Panc1 (cell line): ENCODE results near the gene NUP210. TPM values are rescaled to one million over a fixed set of nuclear protein-coding genes. Genes with fewer than 3 reads are reported as not detected.

Experiments used
- ATAC-seq: fragments of 200-7000 bp; cut with Tn5 transposase; 2 replicates; pipeline ENCODE4 v1.9.1; 2020; ENCODE audit warnings: mild to moderate bottlenecking, moderate library complexity
- BruUV-seq: library from RNA; stranded (reverse); fragments of 400-500 nt; replicated peaks from 2 replicates; lab custom pipeline; 2021; lab: Mats Ljungman, UMichigan
- CTCF ChIA-PET: fragments of 300-600 bp; sonication (Branson Sonifier 250); formaldehyde crosslinking; loops from one replicate; lab custom pipeline; 2022; ENCODE audit warnings: antibody characterized with exemption; lab: Charles Lee
- POLR2A ChIA-PET: fragments of 300-600 bp; sonication (Branson Sonifier 250); formaldehyde crosslinking; loops from one replicate; lab custom pipeline; 2022; ENCODE audit warnings: antibody characterized with exemption; lab: Charles Lee
- DNase-seq: peaks from one replicate; pipeline ENCODE4 v3.0.0-alpha.2; 2010; ENCODE audit warnings: low read depth, low spot score
- H3K27ac ChIP-seq: 2 replicates; pipeline ENCODE4 v1.5.1; 2011; ENCODE audit warnings: mild to moderate bottlenecking, low read length, inconsistent platforms
- H3K27me3 ChIP-seq: fragments of 200-500 bp; sonication (Bioruptor generic); 2 replicates; pipeline ENCODE4 v1.6.0; 2014; ENCODE audit warnings: low read length, inconsistent platforms; ENCODE audit not compliant: control insufficient read depth, insufficient read depth
- H3K36me3 ChIP-seq: fragments of 200-500 bp; sonication (Bioruptor generic); 2 replicates; pipeline ENCODE4 v1.5.1; 2014; ENCODE audit warnings: inconsistent platforms, mild to moderate bottlenecking, low read length, moderate library complexity; ENCODE audit not compliant: control insufficient read depth, insufficient read depth
- H3K4me1 ChIP-seq: 2 replicates; pipeline ENCODE4 v1.5.1; 2011; ENCODE audit warnings: inconsistent platforms, mild to moderate bottlenecking, low read length, moderate library complexity; ENCODE audit not compliant: control insufficient read depth, insufficient read depth
- H3K4me3 ChIP-seq, 2 experiments: 2 replicates each; pipeline ENCODE4 v1.5.1; 2011 to 2012; ENCODE audit warnings: low read depth in 2 of 2, low read length in 2 of 2, mild to moderate bottlenecking in 2 of 2, inconsistent platforms in 1 of 2, moderate library complexity in 1 of 2
- H3K9me3 ChIP-seq: fragments of 200-500 bp; sonication (Bioruptor generic); 2 replicates; pipeline ENCODE4 v1.5.1; 2014; ENCODE audit warnings: low read depth, mild to moderate bottlenecking, inconsistent platforms, low read length, moderate library complexity; ENCODE audit not compliant: control insufficient read depth, insufficient read depth
- POLR2AphosphoS5 ChIP-seq: IDR thresholded peaks from 2 replicates; pipeline ENCODE4 v1.6.1; 2012; ENCODE audit warnings: mild to moderate bottlenecking, low read depth, low read length, moderate library complexity
- SIN3A ChIP-seq: IDR thresholded peaks from 2 replicates; pipeline ENCODE4 v1.6.1; 2012; ENCODE audit warnings: low read depth, mild to moderate bottlenecking, low read length, moderate library complexity, borderline replicate concordance; ENCODE audit not compliant: insufficient read depth
- TCF7L2 ChIP-seq: IDR thresholded peaks from 2 replicates; pipeline ENCODE4 v1.6.1; 2011; ENCODE audit warnings: mild to moderate bottlenecking, low read depth, low read length, inconsistent platforms
- in situ Hi-C: cut with HindIII; loops from 2 replicates; pipeline ENCODE4 v1.10.0; 2016; ENCODE audit warnings: low sequenced_read_pairs, low pct_unique_long_range_greater_than_20kb
- intact Hi-C: fragments of 100-400 bp; cut with micrococcal nuclease; formaldehyde crosslinking; loops from one replicate; pipeline ENCODE4 v1.10.0; 2022; ENCODE audit not compliant: unreplicated experiment
- total RNA-seq: library from RNA; stranded (reverse); gene quantifications from one replicate; pipeline ENCODE4 v1.2.1, GENCODE V29; 2021; ENCODE audit not compliant: unreplicated experiment
- TF ChIP-seq, protein P1 (sequence below): fragments of 450-650 bp; IDR thresholded peaks from 2 replicates; pipeline ENCODE4 v1.5.1; 2017; ENCODE audit warnings: mild to moderate bottlenecking
- TF ChIP-seq, protein P2 (sequence below), 2 experiments: IDR thresholded peaks; 2 replicates each; pipeline ENCODE4 v1.6.1; 2011 to 2012; ENCODE audit warnings: low read depth in 2 of 2, control low read depth in 1 of 2, low read length in 1 of 2, mild to moderate bottlenecking in 1 of 2, moderate library complexity in 1 of 2; ENCODE audit not compliant: insufficient read depth in 1 of 2

The NUP210 gene
- total RNA-seq, 1 experiment from 2014 or later, result 36.8 TPM

DNA sequence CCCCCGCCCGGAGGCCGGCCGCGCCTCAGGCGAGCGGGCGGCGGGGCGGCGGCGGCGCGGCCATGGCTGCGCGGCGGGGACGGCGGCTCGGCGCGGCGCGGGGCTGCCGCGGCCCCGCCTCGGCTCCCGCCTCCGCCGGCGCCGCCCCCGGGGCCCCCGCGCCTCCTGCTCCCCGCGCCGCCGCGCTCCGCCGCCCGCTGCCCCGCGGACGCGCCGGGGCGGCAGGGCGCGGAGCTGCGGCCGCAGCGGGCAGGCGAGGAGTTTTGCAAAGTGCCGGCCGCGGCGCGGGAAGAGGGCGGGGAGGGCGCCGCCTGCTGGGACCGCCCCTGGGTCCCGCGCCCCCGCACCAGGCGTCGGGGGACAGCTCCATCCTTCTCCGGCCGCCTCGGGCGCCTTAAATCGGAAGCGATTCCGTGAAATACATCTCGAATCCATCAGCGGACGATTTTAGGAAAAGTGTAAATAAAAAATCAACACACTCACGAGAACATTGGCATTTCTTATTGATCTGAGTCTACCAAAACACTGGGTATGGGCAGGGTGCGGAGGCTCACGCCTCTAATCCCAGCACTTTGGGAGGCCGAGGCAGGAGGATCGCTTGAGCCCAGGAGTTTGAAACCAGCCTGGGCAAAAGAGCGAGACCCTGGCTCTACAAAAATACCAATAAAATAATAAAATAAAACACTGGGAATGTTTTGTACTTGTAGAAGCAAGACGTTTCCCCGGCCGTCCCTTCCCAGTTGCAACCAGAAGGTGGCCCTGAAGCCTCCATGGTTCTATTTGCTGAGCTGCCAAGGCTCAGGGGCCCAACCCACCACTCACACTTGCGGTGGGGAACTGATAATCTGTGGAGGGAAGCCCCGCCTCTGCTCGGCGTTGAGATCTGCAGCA, 136.9 kb downstream of the NUP210 start:
- no peak for TF ChIP-seq SIN3A
- TF ChIP-seq, protein P1, sequence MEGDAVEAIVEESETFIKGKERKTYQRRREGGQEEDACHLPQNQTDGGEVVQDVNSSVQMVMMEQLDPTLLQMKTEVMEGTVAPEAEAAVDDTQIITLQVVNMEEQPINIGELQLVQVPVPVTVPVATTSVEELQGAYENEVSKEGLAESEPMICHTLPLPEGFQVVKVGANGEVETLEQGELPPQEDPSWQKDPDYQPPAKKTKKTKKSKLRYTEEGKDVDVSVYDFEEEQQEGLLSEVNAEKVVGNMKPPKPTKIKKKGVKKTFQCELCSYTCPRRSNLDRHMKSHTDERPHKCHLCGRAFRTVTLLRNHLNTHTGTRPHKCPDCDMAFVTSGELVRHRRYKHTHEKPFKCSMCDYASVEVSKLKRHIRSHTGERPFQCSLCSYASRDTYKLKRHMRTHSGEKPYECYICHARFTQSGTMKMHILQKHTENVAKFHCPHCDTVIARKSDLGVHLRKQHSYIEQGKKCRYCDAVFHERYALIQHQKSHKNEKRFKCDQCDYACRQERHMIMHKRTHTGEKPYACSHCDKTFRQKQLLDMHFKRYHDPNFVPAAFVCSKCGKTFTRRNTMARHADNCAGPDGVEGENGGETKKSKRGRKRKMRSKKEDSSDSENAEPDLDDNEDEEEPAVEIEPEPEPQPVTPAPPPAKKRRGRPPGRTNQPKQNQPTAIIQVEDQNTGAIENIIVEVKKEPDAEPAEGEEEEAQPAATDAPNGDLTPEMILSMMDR, result peak; percentile 71
- intact Hi-C loops (no loop called here), in situ Hi-C loops (no loop called here)
- no TSS peak for BruUV-seq
- peak overlapping the region; percentile 53 to 65 for H3K4me3 ChIP-seq
- H3K27ac ChIP-seq, result peak overlapping the region; percentile 29; the same call in 1 of the 2 replicates
- no peaks in the 10 kb centered on the region for H3K27me3 ChIP-seq
- H3K9me3 ChIP-seq, result peaks cover 3% of the 10 kb centered on the region; the same call in 1 of the 2 replicates
- no peaks in the 10 kb centered on the region for H3K36me3 ChIP-seq
- ChIA-PET CTCF (interaction anchor here (0.6 to 0.7 kb wide), 2 partner anchors 161 to 181 kb away, joined by 3 to 6 read pairs; no protein-coding TSS in a partner anchor), POLR2A (no interaction called here)
- H3K4me1 ChIP-seq, result peaks cover 9% of the 10 kb centered on the region
- peak; percentile 71 for ATAC-seq
- no peak for DNase-seq

DNA sequence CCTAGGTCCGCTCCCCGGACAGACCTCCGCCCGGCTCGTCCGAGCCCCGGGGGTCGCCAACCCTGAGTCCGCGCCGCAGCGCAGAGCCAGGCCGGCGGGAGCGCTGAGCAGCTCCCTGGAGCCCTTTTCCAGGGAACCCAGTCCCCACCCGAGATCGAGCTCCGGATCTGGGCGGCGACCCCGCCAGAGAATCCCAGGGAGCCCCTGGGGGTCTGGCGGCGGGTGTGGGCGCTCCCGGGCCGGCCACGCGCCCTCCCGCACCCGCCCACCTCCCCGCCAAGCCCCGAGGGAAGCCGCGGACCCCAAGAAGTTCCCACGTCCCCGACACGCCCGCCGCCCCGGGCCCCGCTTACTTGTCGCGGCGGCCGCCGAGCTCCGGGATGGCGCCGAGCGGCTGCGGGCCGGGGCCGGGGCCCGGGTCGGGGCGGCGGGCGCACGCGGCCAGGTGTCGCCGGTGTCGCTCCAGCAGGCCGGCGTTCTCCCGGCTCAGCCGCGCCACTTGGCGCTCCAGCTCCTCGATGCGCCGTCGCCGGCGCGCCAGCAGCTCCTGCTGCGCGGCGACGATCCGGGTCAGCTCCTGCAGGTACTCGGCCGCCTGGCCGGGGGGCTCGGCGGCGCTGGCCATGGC, 137.7 kb downstream of the NUP210 start:
- Histone ChIP-seq H3K27me3 (no peaks in the 10 kb centered on the region), H3K36me3 (no peaks in the 10 kb centered on the region), H3K9me3 (peaks cover 3% of the 10 kb centered on the region; the same call in 1 of the 2 replicates), H3K27ac (peak overlapping the region; percentile 57; the same call in 1 of the 2 replicates), H3K4me3 (peak overlapping the region; percentile 53 to 69), H3K4me1 (peaks cover 16% of the 10 kb centered on the region)
- BruUV-seq, result no TSS peak
- ChIA-PET POLR2A (no interaction called here), CTCF (no interaction called here)
- intact Hi-C loops (no loop called here), in situ Hi-C loops (no loop called here)
- DNase-seq (no peak), ATAC-seq (peak; percentile 28)
- TF ChIP-seq TCF7L2, result no peak
- TF ChIP-seq, protein P2, sequence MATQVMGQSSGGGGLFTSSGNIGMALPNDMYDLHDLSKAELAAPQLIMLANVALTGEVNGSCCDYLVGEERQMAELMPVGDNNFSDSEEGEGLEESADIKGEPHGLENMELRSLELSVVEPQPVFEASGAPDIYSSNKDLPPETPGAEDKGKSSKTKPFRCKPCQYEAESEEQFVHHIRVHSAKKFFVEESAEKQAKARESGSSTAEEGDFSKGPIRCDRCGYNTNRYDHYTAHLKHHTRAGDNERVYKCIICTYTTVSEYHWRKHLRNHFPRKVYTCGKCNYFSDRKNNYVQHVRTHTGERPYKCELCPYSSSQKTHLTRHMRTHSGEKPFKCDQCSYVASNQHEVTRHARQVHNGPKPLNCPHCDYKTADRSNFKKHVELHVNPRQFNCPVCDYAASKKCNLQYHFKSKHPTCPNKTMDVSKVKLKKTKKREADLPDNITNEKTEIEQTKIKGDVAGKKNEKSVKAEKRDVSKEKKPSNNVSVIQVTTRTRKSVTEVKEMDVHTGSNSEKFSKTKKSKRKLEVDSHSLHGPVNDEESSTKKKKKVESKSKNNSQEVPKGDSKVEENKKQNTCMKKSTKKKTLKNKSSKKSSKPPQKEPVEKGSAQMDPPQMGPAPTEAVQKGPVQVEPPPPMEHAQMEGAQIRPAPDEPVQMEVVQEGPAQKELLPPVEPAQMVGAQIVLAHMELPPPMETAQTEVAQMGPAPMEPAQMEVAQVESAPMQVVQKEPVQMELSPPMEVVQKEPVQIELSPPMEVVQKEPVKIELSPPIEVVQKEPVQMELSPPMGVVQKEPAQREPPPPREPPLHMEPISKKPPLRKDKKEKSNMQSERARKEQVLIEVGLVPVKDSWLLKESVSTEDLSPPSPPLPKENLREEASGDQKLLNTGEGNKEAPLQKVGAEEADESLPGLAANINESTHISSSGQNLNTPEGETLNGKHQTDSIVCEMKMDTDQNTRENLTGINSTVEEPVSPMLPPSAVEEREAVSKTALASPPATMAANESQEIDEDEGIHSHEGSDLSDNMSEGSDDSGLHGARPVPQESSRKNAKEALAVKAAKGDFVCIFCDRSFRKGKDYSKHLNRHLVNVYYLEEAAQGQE (IDR thresholded peaks at IDR 0.05; ENCODE audit: insufficient read depth in 1 of 2, low read depth in 2 of 2, low read length in 1 of 2), result no peak
- TF ChIP-seq, protein P1, result no peak
- TF ChIP-seq POLR2AphosphoS5, result no peak
- no peak for TF ChIP-seq SIN3A
